Upper lobe of right lung (tissue), 1 donor: ENCODE data around the gene CHD2. TPM values are rescaled to one million over a fixed set of nuclear protein-coding genes. Genes with fewer than 3 reads are reported as not detected.

Experiments used
- ATAC-seq: fragments of 200-7000 bp; cut with Tn5 transposase; one replicate; pipeline ENCODE4 v1.9.1; 2020; ENCODE audit warnings: mild to moderate bottlenecking, moderate library complexity
- DNase-seq: peaks from one replicate; pipeline ENCODE4 v3.0.0-alpha.2; 2020
- H3K27ac ChIP-seq: fragments of 200-600 bp; one replicate; pipeline ENCODE4 v1.8.0; 2022
- H3K27me3 ChIP-seq: fragments of 200-600 bp; one replicate; pipeline ENCODE4 v1.8.0; 2022; ENCODE audit warnings: mild to moderate bottlenecking
- H3K36me3 ChIP-seq: fragments of 200-600 bp; one replicate; pipeline ENCODE4 v1.8.0; 2022
- H3K4me1 ChIP-seq: fragments of 200-600 bp; one replicate; pipeline ENCODE4 v1.8.0; 2022
- H3K4me3 ChIP-seq: fragments of 200-600 bp; one replicate; pipeline ENCODE4 v1.8.0; 2022; ENCODE audit warnings: mild to moderate bottlenecking
- H3K9me3 ChIP-seq: fragments of 200-600 bp; one replicate; pipeline ENCODE4 v1.8.0; 2022
- CTCF ChIP-seq: fragments of 200-600 bp; IDR thresholded peaks from one replicate; pipeline ENCODE4 v1.8.0; 2022; ENCODE audit warnings: antibody characterized with exemption
- intact Hi-C: fragments of 100-400 bp; cut with DNase I; formaldehyde crosslinking; loops from one replicate; pipeline ENCODE4 v1.11.0; 2022
- total RNA-seq: library from RNA; stranded (reverse); fragmentation: NEBNext Ultra II Directional; extraction: Animal tissue kit (Norgen Biotek cat#: 25700); gene quantifications from one replicate; pipeline ENCODE4 v1.2.1, GENCODE V29; 2021
- donor health status: DM: no; HTN: yes; CAD: no; lungs with severe emphysema.

Gene CHD2
- total RNA-seq, 1 donor from 2014 or later: 161 TPM

DNA sequence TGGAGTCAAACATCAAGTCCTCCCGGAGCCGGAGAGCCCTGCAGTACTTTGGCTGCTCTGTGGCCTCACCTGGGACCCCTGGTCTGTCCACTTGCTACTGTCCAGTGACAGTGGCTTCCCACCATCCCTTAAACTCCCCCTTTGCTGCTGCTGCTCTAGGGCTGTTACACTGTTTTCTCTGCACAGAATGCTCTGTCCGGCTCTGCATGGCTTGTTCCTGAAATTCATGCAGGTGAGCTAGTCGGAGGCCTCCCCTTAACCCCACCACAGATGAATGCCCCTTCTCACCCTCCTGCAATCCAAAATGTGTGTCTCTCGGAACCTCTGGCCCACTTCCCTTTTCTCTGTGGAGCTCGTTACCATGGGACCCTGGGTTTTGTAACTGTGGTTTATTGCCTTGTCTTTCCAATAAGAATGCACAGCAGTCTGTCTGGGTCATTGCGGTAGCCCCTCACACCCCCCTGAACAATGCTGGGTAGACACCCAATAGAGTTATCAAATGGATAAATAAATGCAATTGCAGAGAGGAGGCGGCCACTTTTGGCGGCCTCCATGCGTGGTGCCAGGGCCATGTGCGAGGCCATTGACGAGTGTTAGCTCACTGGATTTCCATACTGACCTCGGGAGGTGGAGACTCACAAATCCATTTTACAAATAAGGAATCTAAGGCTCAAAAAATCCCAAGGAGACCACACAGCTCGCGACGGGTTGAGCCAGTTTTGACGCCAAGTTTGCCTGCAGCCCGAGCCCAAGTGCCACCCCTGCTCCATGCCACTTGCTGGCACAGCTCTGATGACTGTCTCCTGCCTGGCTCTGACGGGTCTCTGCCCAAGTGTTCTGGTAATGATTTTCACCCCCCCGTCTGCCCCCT is 140.4 kb downstream of the CHD2 start:
- intact Hi-C loops: no loop called here
- Histone ChIP-seq H3K4me3 (no peak overlapping the region), H3K27ac (no peak overlapping the region), H3K36me3 (no peaks in the 10 kb centered on the region), H3K9me3 (no peaks in the 10 kb centered on the region), H3K4me1 (no peaks in the 10 kb centered on the region), H3K27me3 (no peaks in the 10 kb centered on the region)
- no peak for TF ChIP-seq CTCF
- DNase-seq: peak; percentile 84
- ATAC-seq: peak; percentile 34

GRCh38 chr15:93041159-93041547 is 141.0 kb downstream of the CHD2 start:
- DNase-seq (no peak), ATAC-seq (no peak)
- no peaks in the 10 kb centered on the region for H3K36me3 ChIP-seq
- no peaks in the 10 kb centered on the region for H3K9me3 ChIP-seq
- intact Hi-C loops: no loop called here
- H3K4me1 ChIP-seq: no peaks in the 10 kb centered on the region
- TF ChIP-seq CTCF: no peak
- no peaks in the 10 kb centered on the region for H3K27me3 ChIP-seq
- H3K4me3 ChIP-seq: no peak overlapping the region
- no peak overlapping the region for H3K27ac ChIP-seq

DNA sequence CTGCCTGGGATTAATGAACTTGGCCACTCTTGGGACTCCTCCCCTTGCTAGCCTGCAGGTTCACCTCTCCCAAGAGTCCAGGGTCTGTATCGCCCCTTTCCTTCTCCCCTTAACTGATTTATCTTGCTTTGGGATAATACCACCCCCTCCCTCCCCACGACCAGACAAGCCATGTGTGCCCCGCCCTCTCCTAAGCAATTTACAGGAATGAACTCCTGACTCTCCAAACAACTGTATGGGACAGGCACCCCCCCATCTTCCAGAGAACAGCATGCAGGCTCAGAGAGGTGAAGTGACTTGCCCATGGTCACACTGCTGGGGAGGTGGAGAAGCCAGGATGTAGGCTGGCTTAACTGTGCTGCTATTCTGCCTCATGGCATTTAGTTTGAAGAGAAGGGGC is 142.1 kb downstream of the CHD2 start:
- DNase-seq (peak; percentile 4), ATAC-seq (no peak)
- H3K27ac ChIP-seq: no peak overlapping the region
- no peaks in the 10 kb centered on the region for H3K36me3 ChIP-seq
- no peaks in the 10 kb centered on the region for H3K9me3 ChIP-seq
- H3K4me3 ChIP-seq: no peak overlapping the region
- no peaks in the 10 kb centered on the region for H3K27me3 ChIP-seq
- TF ChIP-seq CTCF: no peak
- no peaks in the 10 kb centered on the region for H3K4me1 ChIP-seq
- intact Hi-C loops: no loop called here

- TF ChIP-seq CTCF: no peak
- ATAC-seq (no peak), DNase-seq (peak; percentile 34)
- intact Hi-C loops: no loop called here
- H3K9me3 ChIP-seq: no peaks in the 10 kb centered on the region
- no peaks in the 10 kb centered on the region for H3K27me3 ChIP-seq
- H3K27ac ChIP-seq: no peak overlapping the region
- H3K36me3 ChIP-seq: no peaks in the 10 kb centered on the region
- H3K4me3 ChIP-seq: no peak overlapping the region
- peaks cover 5% of the 10 kb centered on the region for H3K4me1 ChIP-seq
Observed at GRCh38 chr15:93042691-93043378, 142.7 kb downstream of the CHD2 start.

DNA sequence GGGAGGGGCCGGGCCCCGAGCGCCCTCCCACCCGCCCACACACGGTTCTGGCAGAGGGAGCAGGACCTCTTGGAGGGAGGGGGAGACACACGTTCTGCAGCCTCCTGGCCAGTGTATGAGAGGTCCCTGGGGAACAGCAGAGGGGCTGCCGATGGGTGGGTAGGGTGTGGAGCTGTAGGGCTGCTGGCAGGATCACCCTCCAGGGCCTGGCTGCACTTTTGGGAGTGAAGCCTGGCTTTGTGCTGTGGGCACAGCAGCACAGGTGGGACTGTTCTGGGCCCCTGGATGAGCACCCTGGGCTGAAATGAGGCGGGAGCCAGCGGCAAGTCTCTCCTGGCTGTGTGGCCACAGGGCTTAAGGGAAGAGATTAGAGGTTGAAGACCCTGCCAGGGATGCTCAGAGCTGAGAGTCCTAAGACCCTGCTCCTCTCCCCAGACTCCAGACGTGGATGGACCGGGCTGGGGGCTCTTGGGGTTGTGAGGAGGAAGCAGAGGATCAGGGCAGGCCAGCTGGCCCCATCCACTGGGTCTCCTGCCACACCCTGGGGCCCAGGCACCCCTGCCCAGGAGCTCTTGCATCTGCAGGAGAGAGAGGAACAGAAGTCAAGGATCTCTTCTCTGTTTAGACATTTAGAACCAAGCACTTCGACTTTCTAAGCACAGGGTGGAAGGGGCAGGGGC is 143.6 kb downstream of the CHD2 start:
- H3K27ac ChIP-seq: no peak overlapping the region
- peak; percentile 56 for DNase-seq
- no peak for TF ChIP-seq CTCF
- no peaks in the 10 kb centered on the region for H3K27me3 ChIP-seq
- H3K36me3 ChIP-seq: no peaks in the 10 kb centered on the region
- ATAC-seq: no peak
- no peak overlapping the region for H3K4me3 ChIP-seq
- intact Hi-C loops: no loop called here
- peaks cover 13% of the 10 kb centered on the region for H3K4me1 ChIP-seq
- no peaks in the 10 kb centered on the region for H3K9me3 ChIP-seq
